Rectal smooth muscle tissue (tissue), 1 donor: ENCODE results near the gene TF.

ENCODE experiments used
- H3K27ac ChIP-seq: one replicate; pipeline ENCODE4 v1.7.0; 2013; ENCODE audit warnings: low read depth, low read length, inconsistent platforms
- H3K27me3 ChIP-seq: one replicate; pipeline ENCODE4 v1.7.0; 2013; ENCODE audit warnings: low read length; ENCODE audit not compliant: control insufficient read depth, insufficient read depth
- H3K36me3 ChIP-seq: one replicate; pipeline ENCODE4 v1.7.0; 2013; ENCODE audit warnings: low read length; ENCODE audit not compliant: control insufficient read depth, insufficient read depth
- H3K4me1 ChIP-seq: one replicate; pipeline ENCODE4 v1.7.0; 2013; ENCODE audit warnings: low read length; ENCODE audit not compliant: control insufficient read depth, insufficient read depth
- H3K4me3 ChIP-seq: one replicate; pipeline ENCODE4 v1.7.0; 2013; ENCODE audit warnings: low read length
- H3K9ac ChIP-seq: one replicate; pipeline ENCODE4 v1.7.0; 2013; ENCODE audit warnings: low read length

The TF gene

GRCh38 chr3:133828576-133829309 is 82.5 kb downstream of the TF start:
- Histone ChIP-seq H3K27ac (no peak overlapping the region), H3K4me3 (no peak overlapping the region), H3K9ac (no peak overlapping the region), H3K27me3 (no peaks in the 10 kb centered on the region), H3K4me1 (no peaks in the 10 kb centered on the region), H3K36me3 (no peaks in the 10 kb centered on the region)

- no peaks in the 10 kb centered on the region for H3K4me1 ChIP-seq
- no peak overlapping the region for H3K4me3 ChIP-seq
- no peak overlapping the region for H3K9ac ChIP-seq
- no peaks in the 10 kb centered on the region for H3K36me3 ChIP-seq
- H3K27ac ChIP-seq, result no peak overlapping the region
- no peaks in the 10 kb centered on the region for H3K27me3 ChIP-seq
Measured at GRCh38 chr3:133829310-133829707, 83.1 kb downstream of the TF start.

- H3K27me3 ChIP-seq, result no peaks in the 10 kb centered on the region
- no peak overlapping the region for H3K4me3 ChIP-seq
- H3K4me1 ChIP-seq, result no peaks in the 10 kb centered on the region
- no peaks in the 10 kb centered on the region for H3K36me3 ChIP-seq
- no peak overlapping the region for H3K27ac ChIP-seq
- no peak overlapping the region for H3K9ac ChIP-seq
Measured at GRCh38 chr3:133830071-133830470, 83.9 kb downstream of the TF start.

GRCh38 chr3:133831966-133832801 is 86.0 kb downstream of the TF start:
- H3K4me1 ChIP-seq, result no peaks in the 10 kb centered on the region
- H3K9ac ChIP-seq, result no peak overlapping the region
- no peaks in the 10 kb centered on the region for H3K36me3 ChIP-seq
- no peak overlapping the region for H3K4me3 ChIP-seq
- H3K27ac ChIP-seq, result no peak overlapping the region
- H3K27me3 ChIP-seq, result no peaks in the 10 kb centered on the region

GRCh38 chr3:133832802-133833144 is 86.6 kb downstream of the TF start:
- H3K4me3 ChIP-seq, result no peak overlapping the region
- H3K27ac ChIP-seq, result no peak overlapping the region
- no peaks in the 10 kb centered on the region for H3K4me1 ChIP-seq
- H3K27me3 ChIP-seq, result no peaks in the 10 kb centered on the region
- no peaks in the 10 kb centered on the region for H3K36me3 ChIP-seq
- H3K9ac ChIP-seq, result no peak overlapping the region

GRCh38 chr3:133833267-133833666 is 87.1 kb downstream of the TF start:
- no peak overlapping the region for H3K4me3 ChIP-seq
- no peaks in the 10 kb centered on the region for H3K27me3 ChIP-seq
- no peaks in the 10 kb centered on the region for H3K36me3 ChIP-seq
- H3K4me1 ChIP-seq, result no peaks in the 10 kb centered on the region
- no peak overlapping the region for H3K27ac ChIP-seq
- H3K9ac ChIP-seq, result no peak overlapping the region

- H3K4me1 ChIP-seq, result no peaks in the 10 kb centered on the region
- H3K27me3 ChIP-seq, result no peaks in the 10 kb centered on the region
- H3K27ac ChIP-seq, result no peak overlapping the region
- no peaks in the 10 kb centered on the region for H3K36me3 ChIP-seq
- H3K9ac ChIP-seq, result no peak overlapping the region
- no peak overlapping the region for H3K4me3 ChIP-seq
Measured at GRCh38 chr3:133833880-133834620, 87.9 kb downstream of the TF start.

- H3K27ac ChIP-seq, result no peak overlapping the region
- no peaks in the 10 kb centered on the region for H3K27me3 ChIP-seq
- no peaks in the 10 kb centered on the region for H3K4me1 ChIP-seq
- no peak overlapping the region for H3K9ac ChIP-seq
- no peaks in the 10 kb centered on the region for H3K36me3 ChIP-seq
- H3K4me3 ChIP-seq, result no peak overlapping the region
Measured at GRCh38 chr3:133834621-133835417, 88.6 kb downstream of the TF start.

- Histone ChIP-seq H3K4me1 (no peaks in the 10 kb centered on the region), H3K9ac (no peak overlapping the region), H3K27me3 (no peaks in the 10 kb centered on the region), H3K4me3 (no peak overlapping the region), H3K27ac (no peak overlapping the region), H3K36me3 (no peaks in the 10 kb centered on the region)
Measured at GRCh38 chr3:133835418-133835743, 89.2 kb downstream of the TF start.

- Histone ChIP-seq H3K4me3 (no peak overlapping the region), H3K27me3 (no peaks in the 10 kb centered on the region), H3K36me3 (no peaks in the 10 kb centered on the region), H3K4me1 (no peaks in the 10 kb centered on the region), H3K27ac (no peak overlapping the region), H3K9ac (no peak overlapping the region)
Measured at GRCh38 chr3:133835961-133836360, 89.8 kb downstream of the TF start.

- Histone ChIP-seq H3K36me3 (no peaks in the 10 kb centered on the region), H3K4me3 (no peak overlapping the region), H3K27ac (no peak overlapping the region), H3K27me3 (no peaks in the 10 kb centered on the region), H3K4me1 (no peaks in the 10 kb centered on the region), H3K9ac (no peak overlapping the region)
Measured at GRCh38 chr3:133836497-133837158, 90.4 kb downstream of the TF start.
